Transverse colon (tissue), 3 donors: ENCODE results near the gene CNTN5.

Experiments
- CTCF ChIP-seq, 5 experiments: fragments of 200-600 bp in 3 of 5; fragments of 450-650 bp in 2 of 5; sonication (generic) in 3 of 5; IDR thresholded peaks; 1 replicate in 2 of 5; 2 replicates in 3 of 5; pipeline ENCODE4 v1.5.1; 2016 to 2017; ENCODE audit warnings: antibody characterized with exemption in 5 of 5, inconsistent platforms in 3 of 5, mild to moderate bottlenecking in 2 of 5, moderate library complexity in 1 of 5
- EP300 ChIP-seq: sonication (generic); formaldehyde crosslinking; IDR thresholded peaks from one replicate; pipeline ENCODE4 v1.6.1; 2017; ENCODE audit warnings: antibody characterized with exemption, low read depth
- POLR2A ChIP-seq: fragments of 450-650 bp; IDR thresholded peaks from one replicate; pipeline ENCODE4 v1.6.1; 2016; ENCODE audit warnings: antibody characterized with exemption, mild to moderate bottlenecking, moderate library complexity

GRCh38 chr11:99422581-99423427, 402.1 kb downstream of the CNTN5 start:
- TF ChIP-seq CTCF (IDR thresholded peaks at IDR 0.05), result no peak
- TF ChIP-seq POLR2A, result no peak
- no peak for TF ChIP-seq EP300
